ENCODE measurements around the gene GRWD1.

GRWD1 gene

DNA sequence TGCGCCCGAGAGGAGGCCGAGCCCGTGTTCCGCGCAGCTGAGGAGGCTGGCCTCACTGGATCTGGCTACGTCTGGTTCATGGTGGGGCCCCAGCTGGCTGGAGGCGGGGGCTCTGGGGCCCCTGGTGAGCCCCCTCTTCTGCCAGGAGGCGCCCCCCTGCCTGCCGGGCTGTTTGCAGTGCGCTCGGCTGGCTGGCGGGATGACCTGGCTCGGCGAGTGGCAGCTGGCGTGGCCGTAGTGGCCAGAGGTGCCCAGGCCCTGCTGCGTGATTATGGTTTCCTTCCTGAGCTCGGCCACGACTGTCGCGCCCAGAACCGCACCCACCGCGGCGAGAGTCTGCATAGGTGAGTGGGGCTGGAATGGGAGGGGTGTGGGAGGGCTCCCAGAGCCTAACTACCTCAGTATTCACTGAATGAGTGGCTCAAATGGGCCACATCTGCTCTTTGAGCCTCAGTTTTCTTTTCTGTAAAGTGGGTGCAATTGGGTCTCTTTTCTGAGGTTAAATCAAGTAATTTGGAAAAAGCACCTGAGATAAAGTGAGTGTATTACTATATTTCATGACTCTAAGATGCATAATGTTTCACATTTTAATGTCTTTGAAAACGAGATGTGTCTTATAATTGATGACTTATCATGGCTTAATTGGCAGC is 40.6 kb upstream of the GRWD1 start:
- Histone ChIP-seq H3K4me3 (ENCODE audit: insufficient read depth, low read depth, low read length) (no peak overlapping the region), H3K27ac (ENCODE audit: insufficient read depth, low read depth, low read length, poor library complexity, severe bottlenecking) (no peak overlapping the region), H3K9me3 (ENCODE audit: control insufficient read depth, low read length) (no peaks in the 10 kb centered on the region), H3K4me1 (ENCODE audit: control insufficient read depth, insufficient read depth, low read length) (no peaks in the 10 kb centered on the region), H3K36me3 (ENCODE audit: control insufficient read depth, insufficient read depth, low read length) (no peaks in the 10 kb centered on the region), H3K27me3 (ENCODE audit: control insufficient read depth, insufficient read depth, low read length, poor library complexity, severe bottlenecking) (no peaks in the 10 kb centered on the region)
- 95 to 96% methylated on average over 27 of the region's 27 CpGs for WGBS, 2 experiments

DNA sequence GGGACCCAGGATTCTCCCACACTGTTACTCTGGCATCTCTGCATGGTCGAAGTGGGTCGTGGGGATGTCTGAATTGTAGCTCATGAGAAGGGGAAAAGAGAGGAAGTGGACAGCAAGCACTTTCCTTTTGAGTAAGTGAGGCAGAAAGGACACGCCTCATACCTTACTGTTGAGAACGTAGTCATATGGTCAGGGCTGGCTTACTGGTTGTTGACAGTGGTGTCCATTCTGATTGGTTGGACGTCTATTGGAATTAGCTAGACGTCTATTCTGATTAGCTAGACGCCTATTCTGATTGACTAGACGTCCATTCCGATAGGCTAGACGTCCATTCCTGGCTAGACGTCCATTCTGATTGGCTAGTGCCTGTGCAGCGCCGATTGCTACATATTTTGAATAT is 39.9 kb upstream of the GRWD1 start:
- Histone ChIP-seq H3K36me3 (ENCODE audit: control insufficient read depth, insufficient read depth, low read length) (no peaks in the 10 kb centered on the region), H3K9me3 (ENCODE audit: control insufficient read depth, low read length) (no peaks in the 10 kb centered on the region), H3K27me3 (ENCODE audit: control insufficient read depth, insufficient read depth, low read length, poor library complexity, severe bottlenecking) (no peaks in the 10 kb centered on the region), H3K27ac (ENCODE audit: insufficient read depth, low read depth, low read length, poor library complexity, severe bottlenecking) (no peak overlapping the region), H3K4me3 (ENCODE audit: insufficient read depth, low read depth, low read length) (no peak overlapping the region), H3K4me1 (ENCODE audit: control insufficient read depth, insufficient read depth, low read length) (no peaks in the 10 kb centered on the region)
- 92% methylated on average over 13 of the region's 13 CpGs for WGBS, 2 experiments

GRCh38 chr19:48413879-48414587 is 31.8 kb upstream of the GRWD1 start:
- Histone ChIP-seq H3K27me3 (ENCODE audit: control insufficient read depth, insufficient read depth, low read length, poor library complexity, severe bottlenecking) (peaks cover 10% of the 10 kb centered on the region), H3K4me3 (ENCODE audit: insufficient read depth, low read depth, low read length) (peak overlapping the region; percentile 32), H3K9me3 (ENCODE audit: control insufficient read depth, low read length) (no peaks in the 10 kb centered on the region), H3K36me3 (ENCODE audit: control insufficient read depth, insufficient read depth, low read length) (no peaks in the 10 kb centered on the region), H3K4me1 (ENCODE audit: control insufficient read depth, insufficient read depth, low read length) (peaks cover 4% of the 10 kb centered on the region), H3K27ac (ENCODE audit: insufficient read depth, low read depth, low read length, poor library complexity, severe bottlenecking) (no peak overlapping the region)
- 48 to 56% methylated on average over 24 of the region's 24 CpGs for WGBS, 2 experiments

DNA sequence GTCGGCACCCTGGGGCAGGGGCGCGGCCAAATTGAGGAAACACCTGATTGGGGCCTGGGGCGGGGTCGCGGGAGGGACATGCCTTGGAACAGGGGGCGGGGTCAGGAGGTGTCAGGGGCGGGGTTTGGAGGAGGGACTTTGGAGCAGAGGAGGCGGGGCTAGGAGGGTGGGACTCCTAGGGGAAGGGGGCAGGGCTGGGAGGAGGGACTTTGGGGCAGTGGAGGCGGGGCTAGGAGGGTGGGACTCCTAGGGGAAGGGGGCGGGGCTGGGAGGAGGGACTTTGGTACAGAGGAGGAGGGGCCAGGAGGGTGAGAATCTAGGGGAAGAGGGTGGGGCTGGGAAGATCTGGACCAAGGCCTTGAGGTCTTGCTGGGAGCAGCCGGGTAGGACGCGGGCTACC is 30.4 kb upstream of the GRWD1 start:
- H3K4me1 ChIP-seq (ENCODE audit: control insufficient read depth, insufficient read depth, low read length): peaks cover 4% of the 10 kb centered on the region
- WGBS, 2 experiments: 68 to 73% methylated on average over 14 of the region's 14 CpGs
- H3K9me3 ChIP-seq (ENCODE audit: control insufficient read depth, low read length): no peaks in the 10 kb centered on the region
- no peak overlapping the region for H3K4me3 ChIP-seq (ENCODE audit: insufficient read depth, low read depth, low read length)
- H3K27me3 ChIP-seq (ENCODE audit: control insufficient read depth, insufficient read depth, low read length, poor library complexity, severe bottlenecking): peaks cover 10% of the 10 kb centered on the region
- H3K36me3 ChIP-seq (ENCODE audit: control insufficient read depth, insufficient read depth, low read length): no peaks in the 10 kb centered on the region
- no peak overlapping the region for H3K27ac ChIP-seq (ENCODE audit: insufficient read depth, low read depth, low read length, poor library complexity, severe bottlenecking)

GRCh38 chr19:48415806-48416221 is 30.0 kb upstream of the GRWD1 start:
- H3K4me3 ChIP-seq (ENCODE audit: insufficient read depth, low read depth, low read length): no peak overlapping the region
- WGBS, 2 experiments: 94% methylated on average over 30 of the region's 30 CpGs

DNA sequence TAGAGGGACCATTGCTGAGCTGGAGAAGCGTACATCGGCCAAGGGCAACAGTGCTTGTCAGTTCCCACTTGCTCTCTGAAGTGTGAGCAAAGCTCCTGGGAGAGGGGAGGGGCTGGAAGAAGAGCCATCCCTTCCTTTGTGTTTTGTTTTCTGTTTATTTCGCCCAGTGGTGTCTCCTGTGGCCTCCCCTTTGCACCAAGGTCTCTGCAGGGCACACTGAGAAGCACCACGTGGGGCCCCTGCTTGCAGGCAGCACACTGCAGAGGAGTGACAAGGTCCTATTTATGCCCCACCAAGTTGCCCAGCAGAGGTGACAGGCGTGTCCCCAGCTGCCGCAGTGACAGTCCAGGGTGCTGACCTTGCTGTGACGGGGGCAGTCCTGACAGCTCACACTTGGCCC is 28.4 kb upstream of the GRWD1 start:
- Histone ChIP-seq H3K27ac (ENCODE audit: insufficient read depth, low read depth, low read length, poor library complexity, severe bottlenecking) (no peak overlapping the region), H3K27me3 (ENCODE audit: control insufficient read depth, insufficient read depth, low read length, poor library complexity, severe bottlenecking) (peaks cover 10% of the 10 kb centered on the region), H3K9me3 (ENCODE audit: control insufficient read depth, low read length) (no peaks in the 10 kb centered on the region), H3K36me3 (ENCODE audit: control insufficient read depth, insufficient read depth, low read length) (no peaks in the 10 kb centered on the region), H3K4me1 (ENCODE audit: control insufficient read depth, insufficient read depth, low read length) (peaks cover 4% of the 10 kb centered on the region), H3K4me3 (ENCODE audit: insufficient read depth, low read depth, low read length) (no peak overlapping the region)
- WGBS, 2 experiments: 80 to 83% methylated on average over 7 of the region's 7 CpGs

More at GRCh38 chr19:48415806-48416221, 30.0 kb upstream of the GRWD1 start:
- Histone ChIP-seq H3K27ac (ENCODE audit: insufficient read depth, low read depth, low read length, poor library complexity, severe bottlenecking) (no peak overlapping the region), H3K4me1 (ENCODE audit: control insufficient read depth, insufficient read depth, low read length) (peaks cover 4% of the 10 kb centered on the region), H3K9me3 (ENCODE audit: control insufficient read depth, low read length) (no peaks in the 10 kb centered on the region), H3K27me3 (ENCODE audit: control insufficient read depth, insufficient read depth, low read length, poor library complexity, severe bottlenecking) (peaks cover 10% of the 10 kb centered on the region), H3K36me3 (ENCODE audit: control insufficient read depth, insufficient read depth, low read length) (no peaks in the 10 kb centered on the region)

GRCh38 chr19:48418317-48419064 is 27.3 kb upstream of the GRWD1 start:
- H3K4me1 ChIP-seq (ENCODE audit: control insufficient read depth, insufficient read depth, low read length): peaks cover 4% of the 10 kb centered on the region
- H3K27ac ChIP-seq (ENCODE audit: insufficient read depth, low read depth, low read length, poor library complexity, severe bottlenecking): no peak overlapping the region
- no peaks in the 10 kb centered on the region for H3K36me3 ChIP-seq (ENCODE audit: control insufficient read depth, insufficient read depth, low read length)
- peaks cover 10% of the 10 kb centered on the region for H3K27me3 ChIP-seq (ENCODE audit: control insufficient read depth, insufficient read depth, low read length, poor library complexity, severe bottlenecking)
- no peak overlapping the region for H3K4me3 ChIP-seq (ENCODE audit: insufficient read depth, low read depth, low read length)
- no peaks in the 10 kb centered on the region for H3K9me3 ChIP-seq (ENCODE audit: control insufficient read depth, low read length)
- WGBS, 2 experiments: 85% methylated on average over 6 of the region's 6 CpGs

- Histone ChIP-seq H3K27me3 (ENCODE audit: control insufficient read depth, insufficient read depth, low read length, poor library complexity, severe bottlenecking) (peaks cover 6% of the 10 kb centered on the region), H3K4me1 (ENCODE audit: control insufficient read depth, insufficient read depth, low read length) (peaks cover 4% of the 10 kb centered on the region), H3K9me3 (ENCODE audit: control insufficient read depth, low read length) (no peaks in the 10 kb centered on the region), H3K4me3 (ENCODE audit: insufficient read depth, low read depth, low read length) (no peak overlapping the region), H3K36me3 (ENCODE audit: control insufficient read depth, insufficient read depth, low read length) (no peaks in the 10 kb centered on the region), H3K27ac (ENCODE audit: insufficient read depth, low read depth, low read length, poor library complexity, severe bottlenecking) (no peak overlapping the region)
- 73 to 74% methylated on average over 29 to 30 of the region's 31 CpGs for WGBS, 2 experiments
Measured at GRCh38 chr19:48419158-48419920, 26.4 kb upstream of the GRWD1 start.

GRCh38 chr19:48421548-48421947 is 24.2 kb upstream of the GRWD1 start:
- WGBS, 2 experiments: 87 to 91% methylated on average over 16 of the region's 16 CpGs
- peaks cover 4% of the 10 kb centered on the region for H3K4me1 ChIP-seq (ENCODE audit: control insufficient read depth, insufficient read depth, low read length)
- no peak overlapping the region for H3K4me3 ChIP-seq (ENCODE audit: insufficient read depth, low read depth, low read length)
- no peaks in the 10 kb centered on the region for H3K27me3 ChIP-seq (ENCODE audit: control insufficient read depth, insufficient read depth, low read length, poor library complexity, severe bottlenecking)
- no peaks in the 10 kb centered on the region for H3K36me3 ChIP-seq (ENCODE audit: control insufficient read depth, insufficient read depth, low read length)
- H3K27ac ChIP-seq (ENCODE audit: insufficient read depth, low read depth, low read length, poor library complexity, severe bottlenecking): no peak overlapping the region
- no peaks in the 10 kb centered on the region for H3K9me3 ChIP-seq (ENCODE audit: control insufficient read depth, low read length)
